ENCODE results near the gene FREM1. TPM values are rescaled to one million over a fixed set of nuclear protein-coding genes. Genes with fewer than 3 reads are reported as not detected.

Gene FREM1
- total and polyA plus RNA-seq, 2 donors (not counting 1 experiment from before 2014, with no cell fraction given) = not detected

DNA sequence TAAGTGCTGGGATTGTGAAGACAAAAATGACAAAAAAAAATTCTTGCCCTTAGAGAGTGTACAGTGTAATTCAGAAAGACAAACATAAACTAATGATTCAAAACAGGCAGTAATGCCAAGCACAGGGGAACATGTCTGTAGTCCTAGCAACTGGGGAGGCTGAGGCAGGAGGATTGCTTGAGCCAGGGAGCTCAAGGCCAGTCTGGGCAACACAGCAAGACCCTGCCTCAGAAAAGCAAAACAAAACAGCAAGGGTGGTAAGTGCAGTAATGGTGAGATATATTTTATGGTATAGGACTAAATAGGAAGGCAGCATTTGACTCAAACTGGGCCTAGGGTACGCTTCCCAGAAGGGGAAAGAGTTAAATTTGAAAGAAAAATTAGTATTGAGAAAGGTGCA lies 18.9 kb downstream of the FREM1 start:
- Mint-ChIP-seq H3K4me1 (no peaks in the 10 kb centered on the region), H3K4me3 (no peak overlapping the region), H3K27me3 (peaks cover 7% of the 10 kb centered on the region), H3K27ac (no peak overlapping the region), H3K9me3 (ENCODE audit: insufficient read depth) (no peaks in the 10 kb centered on the region)
- WGBS (ENCODE audit: insufficient coverage) = 38% methylated on average over 1 of the region's 1 CpG
- Histone ChIP-seq H3K4me3 (ENCODE audit: control extremely low read depth in 1 of 5, extremely low read depth in 1 of 5, insufficient read depth in 1 of 5, low read depth in 2 of 5, low read length in 4 of 5) (no peak overlapping the region), H3K4me1 (ENCODE audit: control insufficient read depth in 2 of 2, insufficient read depth in 2 of 2, low read length in 2 of 2) (no peaks in the 10 kb centered on the region), H3K4me2 (replicated peaks; ENCODE audit: low read depth, low read length, poor library complexity, severe bottlenecking) (no peak overlapping the region), H3K27ac (ENCODE audit: low read length in 2 of 2) (no peak overlapping the region), H3K36me3 (replicated peaks in 1 of 2; ENCODE audit: control extremely low read depth in 1 of 2, control insufficient read depth in 1 of 2, extremely low read depth in 1 of 2, insufficient read depth in 2 of 2, low read length in 1 of 2) (no peaks in the 10 kb centered on the region), H4K20me1 (ENCODE audit: control insufficient read depth, insufficient read depth, low read length, poor library complexity, severe bottlenecking) (no peaks in the 10 kb centered on the region), H2AFZ (ENCODE audit: insufficient read depth, low read depth, low read length, poor library complexity, severe bottlenecking) (no peak overlapping the region), H3K9me3 (ENCODE audit: control extremely low read depth in 1 of 3, control insufficient read depth in 2 of 3, insufficient read depth in 1 of 3, low read length in 2 of 3) (no peaks in the 10 kb centered on the region), H3K79me2 (ENCODE audit: control insufficient read depth, insufficient read depth, low read length) (no peaks in the 10 kb centered on the region), H3K9ac (ENCODE audit: low read length) (no peak overlapping the region), H3K27me3 (replicated peaks in 1 of 4; ENCODE audit: control extremely low read depth in 1 of 4, control insufficient read depth in 3 of 4, insufficient read depth in 4 of 4, low read length in 3 of 4) (no peaks in the 10 kb centered on the region)
- ChIA-PET POLR2A (no interaction called here), CTCF (no interaction called here)
- DNase-seq (no peak), ATAC-seq (ENCODE audit: low read depth) (no peak)
- intact Hi-C loops (cut with micrococcal nuclease) = no loop called here
- TF ChIP-seq, protein P1, sequence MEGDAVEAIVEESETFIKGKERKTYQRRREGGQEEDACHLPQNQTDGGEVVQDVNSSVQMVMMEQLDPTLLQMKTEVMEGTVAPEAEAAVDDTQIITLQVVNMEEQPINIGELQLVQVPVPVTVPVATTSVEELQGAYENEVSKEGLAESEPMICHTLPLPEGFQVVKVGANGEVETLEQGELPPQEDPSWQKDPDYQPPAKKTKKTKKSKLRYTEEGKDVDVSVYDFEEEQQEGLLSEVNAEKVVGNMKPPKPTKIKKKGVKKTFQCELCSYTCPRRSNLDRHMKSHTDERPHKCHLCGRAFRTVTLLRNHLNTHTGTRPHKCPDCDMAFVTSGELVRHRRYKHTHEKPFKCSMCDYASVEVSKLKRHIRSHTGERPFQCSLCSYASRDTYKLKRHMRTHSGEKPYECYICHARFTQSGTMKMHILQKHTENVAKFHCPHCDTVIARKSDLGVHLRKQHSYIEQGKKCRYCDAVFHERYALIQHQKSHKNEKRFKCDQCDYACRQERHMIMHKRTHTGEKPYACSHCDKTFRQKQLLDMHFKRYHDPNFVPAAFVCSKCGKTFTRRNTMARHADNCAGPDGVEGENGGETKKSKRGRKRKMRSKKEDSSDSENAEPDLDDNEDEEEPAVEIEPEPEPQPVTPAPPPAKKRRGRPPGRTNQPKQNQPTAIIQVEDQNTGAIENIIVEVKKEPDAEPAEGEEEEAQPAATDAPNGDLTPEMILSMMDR (IDR thresholded peaks at IDR 0.05) = no peak
- TF ChIP-seq EZH2 (IDR thresholded peaks at IDR 0.05; ENCODE audit: borderline replicate concordance, insufficient read depth, low read depth, low read length, poor library complexity, severe bottlenecking) = no peak

DNA sequence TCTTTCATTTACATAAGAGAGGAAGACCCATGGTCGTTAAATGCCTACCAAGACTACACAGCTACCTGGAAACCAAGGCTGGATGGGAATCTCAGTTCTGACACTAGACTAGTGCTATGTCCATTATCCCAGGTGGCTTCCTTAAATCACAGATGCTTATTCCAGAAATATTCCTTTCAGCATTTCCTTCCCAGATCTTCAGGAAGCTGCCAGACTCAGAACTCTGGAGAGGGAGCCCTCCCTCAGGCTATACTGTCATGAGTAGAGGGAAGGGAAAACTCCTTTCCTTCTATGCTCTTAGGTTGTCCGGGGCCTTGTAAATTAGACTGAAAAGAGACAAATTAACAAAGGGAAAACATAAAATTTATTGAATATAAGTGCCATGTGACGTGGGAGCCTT lies 20.8 kb downstream of the FREM1 start:
- ChIA-PET POLR2A (no interaction called here), CTCF (no interaction called here)
- Mint-ChIP-seq H3K9me3 (ENCODE audit: insufficient read depth) (no peaks in the 10 kb centered on the region), H3K4me1 (no peaks in the 10 kb centered on the region), H3K27me3 (peaks cover 7% of the 10 kb centered on the region), H3K27ac (no peak overlapping the region), H3K4me3 (no peak overlapping the region)
- no peaks in the 10 kb centered on the region for H3K36me3 ChIP-seq (replicated peaks in 1 of 2; ENCODE audit: control extremely low read depth in 1 of 2, control insufficient read depth in 1 of 2, extremely low read depth in 1 of 2, insufficient read depth in 2 of 2, low read length in 1 of 2)
- H3K79me2 ChIP-seq (ENCODE audit: control insufficient read depth, insufficient read depth, low read length) = no peaks in the 10 kb centered on the region
- no peak for TF ChIP-seq EZH2 (IDR thresholded peaks at IDR 0.05; ENCODE audit: borderline replicate concordance, insufficient read depth, low read depth, low read length, poor library complexity, severe bottlenecking)
- TF ChIP-seq, protein P1 (IDR thresholded peaks at IDR 0.05) = no peak
- H3K9ac ChIP-seq (ENCODE audit: low read length) = no peak overlapping the region
- intact Hi-C loops (cut with micrococcal nuclease) = no loop called here
- ATAC-seq (ENCODE audit: low read depth) = no peak
- no peaks in the 10 kb centered on the region for H3K27me3 ChIP-seq (replicated peaks in 1 of 4; ENCODE audit: control extremely low read depth in 1 of 4, control insufficient read depth in 3 of 4, insufficient read depth in 4 of 4, low read length in 3 of 4)
- H3K9me3 ChIP-seq (ENCODE audit: control extremely low read depth in 1 of 3, control insufficient read depth in 2 of 3, insufficient read depth in 1 of 3, low read length in 2 of 3) = no peaks in the 10 kb centered on the region
- no peaks in the 10 kb centered on the region for H3K4me1 ChIP-seq (ENCODE audit: control insufficient read depth in 2 of 2, insufficient read depth in 2 of 2, low read length in 2 of 2)
- H3K4me3 ChIP-seq (ENCODE audit: control extremely low read depth in 1 of 5, extremely low read depth in 1 of 5, insufficient read depth in 1 of 5, low read depth in 2 of 5, low read length in 4 of 5) = no peak overlapping the region
- H4K20me1 ChIP-seq (ENCODE audit: control insufficient read depth, insufficient read depth, low read length, poor library complexity, severe bottlenecking) = no peaks in the 10 kb centered on the region
- H3K27ac ChIP-seq (ENCODE audit: low read length in 2 of 2) = no peak overlapping the region
- 75% methylated on average over 2 of the region's 3 CpGs for WGBS (ENCODE audit: insufficient coverage)
- no peak overlapping the region for H2AFZ ChIP-seq (ENCODE audit: insufficient read depth, low read depth, low read length, poor library complexity, severe bottlenecking)
- H3K4me2 ChIP-seq (replicated peaks; ENCODE audit: low read depth, low read length, poor library complexity, severe bottlenecking) = no peak overlapping the region
- DNase-seq = no peak
